Right renal pelvis (tissue), 4 donors: Measurements from ENCODE around the gene TNNI3K. TPM values are rescaled to one million over a fixed set of nuclear protein-coding genes. Genes with fewer than 3 reads are reported as not detected.
A peak's percentile ranks its signal among the peaks of the same experiment; 100 is the strongest.

Source experiments
- DNase-seq, 4 donors: peaks; one replicate each; pipeline ENCODE4 v3.0.0-alpha.2; 2013; ENCODE audit warnings: low read depth in 4 of 4, low spot score in 3 of 4, missing footprints in 1 of 4
- polyA plus RNA-seq, 4 donors: library from polyadenylated mRNA; unstranded; fragments of 120-200 nt; gene quantifications; one replicate each; pipeline ENCODE4 v1.2.1, GENCODE V29; 2013; ENCODE audit not compliant: insufficient read length in 4 of 4

TNNI3K gene
- polyA plus RNA-seq, 4 donors = 0.62 to 2.6 (median 2.1) TPM

DNA sequence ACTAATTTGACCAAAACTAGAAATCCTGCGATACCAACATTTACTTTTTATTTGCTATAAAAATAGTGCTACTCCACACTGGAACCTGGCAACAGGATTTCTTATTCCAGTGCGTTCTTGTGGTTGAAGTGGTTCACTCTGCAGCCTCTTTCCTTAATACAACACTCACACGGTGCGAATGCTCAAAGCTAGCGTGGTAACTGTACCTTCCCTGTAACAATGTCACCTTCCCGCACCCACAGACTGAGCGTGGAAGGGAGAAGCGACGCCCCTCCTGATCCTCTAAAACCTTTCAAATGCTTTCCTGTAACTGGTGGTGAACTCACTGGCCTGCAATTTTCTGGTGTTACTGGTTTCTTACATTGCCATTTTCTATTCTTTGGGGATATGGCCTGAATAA lies 145.1 kb downstream of the TNNI3K start:
- DNase-seq = no peak

GRCh38 chr1:74388855-74389254 lies 153.7 kb downstream of the TNNI3K start:
- no peak for DNase-seq

DNA sequence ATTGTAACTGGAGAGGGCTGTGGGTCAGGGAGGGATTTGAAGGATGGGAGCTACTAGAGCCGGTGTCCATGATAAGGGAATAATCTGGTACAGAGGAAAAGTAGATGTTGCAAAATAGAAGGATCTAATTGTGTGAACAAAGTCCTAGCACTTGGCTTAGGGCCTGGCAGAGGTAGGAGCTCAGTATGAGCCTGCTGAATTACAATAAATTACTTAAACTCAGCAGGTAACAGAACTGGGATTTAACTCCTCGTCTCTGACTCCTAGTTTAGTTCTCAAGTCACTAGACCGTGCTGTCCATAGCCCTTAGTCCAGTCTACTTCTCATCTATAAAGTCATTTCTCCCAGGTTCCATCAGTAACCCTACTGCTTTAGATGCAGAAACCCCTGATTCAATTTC lies 157.0 kb downstream of the TNNI3K start:
- DNase-seq = no peak

DNA sequence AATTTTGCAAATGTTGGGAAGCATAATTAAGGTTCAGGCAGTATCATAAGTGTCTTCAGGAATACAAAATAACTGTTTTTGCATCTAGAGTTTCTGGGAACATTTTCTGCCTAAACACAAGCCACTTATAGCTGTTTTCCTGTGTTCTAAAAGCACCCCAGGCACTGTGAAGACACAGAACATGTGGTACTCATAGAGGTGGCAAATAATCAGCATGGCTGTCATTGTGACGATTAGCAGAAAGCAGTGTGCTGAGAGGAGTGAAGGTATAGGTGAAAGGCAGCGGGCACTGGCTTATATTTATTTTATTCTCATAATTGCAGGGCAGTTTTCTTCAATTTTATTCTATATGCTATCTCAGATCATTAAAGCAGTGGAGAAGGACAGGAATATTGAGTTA lies 157.7 kb downstream of the TNNI3K start:
- no peak for DNase-seq

DNA sequence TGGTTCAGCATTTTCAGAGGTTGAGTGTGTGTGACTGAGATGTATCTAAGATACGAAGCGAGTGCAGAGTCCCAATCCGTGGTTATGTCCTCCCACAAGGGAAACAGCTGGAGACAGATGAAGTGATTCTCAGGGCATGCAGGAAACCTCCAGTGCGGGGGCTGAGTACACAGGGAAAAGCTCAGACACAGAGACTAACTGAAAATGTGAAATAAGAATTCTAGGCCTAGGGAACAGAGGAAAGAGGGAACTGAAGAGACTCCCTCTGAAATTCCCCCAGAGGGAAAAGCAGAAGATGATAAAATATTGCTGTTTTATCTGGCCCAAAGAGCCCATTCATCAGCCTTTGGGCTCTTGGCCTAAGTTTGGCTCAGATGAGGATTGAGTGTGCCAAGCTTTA lies 160.4 kb downstream of the TNNI3K start:
- DNase-seq = peak in 3 of 4 donors; percentile 32 to 43 (median 39)

DNA sequence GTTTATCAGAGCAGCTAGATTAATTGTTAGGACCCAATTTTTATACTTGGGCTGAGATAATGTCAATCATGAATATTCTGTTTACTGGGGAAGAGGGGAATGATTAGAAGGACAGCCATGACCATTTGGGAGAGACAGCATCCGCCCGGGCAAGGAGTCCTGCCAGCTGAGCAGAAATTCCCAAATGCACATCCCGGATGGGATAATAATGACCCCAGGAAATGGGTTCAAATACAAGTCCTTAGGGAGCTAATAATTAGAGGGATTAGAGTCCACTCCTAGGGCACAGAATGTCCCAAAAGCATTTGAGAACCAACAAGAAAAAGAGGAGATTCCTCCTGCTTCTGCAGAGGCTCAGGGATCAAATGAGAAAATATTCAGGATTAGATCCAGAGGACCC lies 161.3 kb downstream of the TNNI3K start:
- no peak for DNase-seq

- peak in 3 of 4 donors; percentile 28 to 46 (median 38) for DNase-seq
These were observed 161.7 kb downstream of the TNNI3K start for GRCh38 chr1:74396933-74397332.

- no peak for DNase-seq
These were observed 164.1 kb downstream of the TNNI3K start for GRCh38 chr1:74399249-74399648.

DNA sequence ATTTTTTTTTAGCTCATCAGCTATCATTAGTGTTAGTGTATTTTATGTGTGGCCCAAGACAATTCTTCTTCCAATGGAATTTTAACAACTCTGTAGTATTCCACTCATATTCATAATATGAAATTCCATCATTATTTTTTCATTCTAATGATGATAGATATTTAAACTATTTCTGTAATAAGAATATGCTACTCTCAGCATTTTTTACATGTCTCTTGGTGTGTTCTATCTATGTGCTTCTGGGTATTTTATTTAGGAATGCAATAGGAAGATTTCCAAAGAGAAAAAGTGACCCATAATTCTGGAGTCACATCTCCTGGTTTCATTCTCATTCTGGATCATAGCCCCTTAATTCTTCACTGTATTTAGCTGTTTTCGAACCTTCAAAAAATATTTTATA lies 167.7 kb downstream of the TNNI3K start:
- DNase-seq = no peak

DNA sequence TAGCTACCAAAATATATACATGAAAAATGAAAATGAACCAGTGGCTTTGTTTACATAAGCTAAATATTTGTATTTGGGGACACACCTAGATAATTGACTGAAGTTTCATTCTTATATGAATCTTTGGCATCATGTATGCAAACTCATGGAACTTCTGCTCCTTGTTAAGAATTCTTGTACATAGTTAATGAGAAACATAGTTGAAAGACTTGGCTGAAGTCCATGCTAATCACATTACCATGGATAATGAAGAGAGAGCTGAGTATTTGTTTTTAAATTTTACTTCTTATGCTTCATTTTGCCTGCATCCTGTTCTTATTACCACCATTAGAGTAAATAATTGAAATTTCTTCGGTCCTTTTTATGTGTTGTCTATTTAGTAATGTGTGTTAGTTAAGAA lies 168.4 kb downstream of the TNNI3K start:
- no peak for DNase-seq

- no peak for DNase-seq
These were observed 171.6 kb downstream of the TNNI3K start for GRCh38 chr1:74406759-74407158.

DNA sequence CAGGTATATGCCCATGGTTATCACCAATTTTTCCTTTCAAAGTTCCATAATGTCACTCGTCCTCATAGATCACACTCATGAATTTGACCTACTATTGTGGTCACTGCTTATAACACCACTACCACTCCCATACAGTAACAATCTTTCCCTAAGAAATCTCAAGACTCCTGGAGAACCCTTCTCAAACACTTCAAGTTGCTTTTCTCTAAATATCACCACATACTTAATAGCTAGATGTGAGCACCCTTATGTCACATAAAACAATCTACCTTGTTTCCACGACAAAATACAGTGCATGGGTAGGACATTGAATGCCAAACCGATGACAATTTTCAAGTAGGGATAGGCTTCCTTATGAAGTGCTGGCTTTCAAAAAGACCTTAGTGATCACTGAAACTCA lies 172.7 kb downstream of the TNNI3K start:
- no peak for DNase-seq

DNA sequence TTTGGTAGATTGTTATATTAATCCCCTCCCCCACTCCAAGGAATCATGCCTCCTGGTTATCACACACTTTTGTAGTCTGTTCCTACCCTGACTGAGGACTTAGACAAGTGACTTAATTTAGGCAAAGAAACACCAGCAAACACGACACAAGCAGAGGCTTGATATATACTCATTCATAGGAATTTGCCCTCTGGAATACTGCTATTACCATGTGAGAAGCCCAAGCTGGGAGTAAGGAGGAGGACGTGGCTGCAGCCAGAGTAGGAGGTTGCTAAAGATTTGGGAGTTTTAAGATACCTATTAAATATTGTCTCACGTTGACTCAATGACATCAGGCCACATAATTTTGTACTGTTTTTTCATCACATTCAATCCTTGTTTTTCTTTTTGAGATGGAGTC lies 177.1 kb downstream of the TNNI3K start:
- no peak for DNase-seq

- no peak for DNase-seq
These were observed 180.7 kb downstream of the TNNI3K start for GRCh38 chr1:74415935-74416334.

- DNase-seq = no peak
These were observed 184.4 kb downstream of the TNNI3K start for GRCh38 chr1:74419611-74420010.

DNA sequence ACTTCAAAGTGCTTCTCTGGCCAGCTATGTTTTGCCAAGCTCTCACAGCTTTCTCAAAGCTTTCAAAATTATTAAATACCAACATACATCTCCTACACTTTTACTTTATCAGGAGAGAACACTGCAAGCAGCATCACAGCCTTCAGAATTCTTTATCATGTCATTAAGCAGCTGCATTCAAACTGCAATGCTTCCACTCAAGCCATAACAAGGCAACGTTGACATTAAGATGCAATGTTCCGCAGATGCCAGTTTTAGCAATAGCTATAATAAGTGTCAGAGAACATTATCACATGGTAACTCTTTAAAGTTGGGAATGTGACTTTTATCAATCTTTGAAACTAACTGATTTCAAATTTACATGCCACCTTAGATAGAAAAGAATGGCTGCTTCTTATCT lies 185.3 kb downstream of the TNNI3K start:
- DNase-seq = no peak

DNA sequence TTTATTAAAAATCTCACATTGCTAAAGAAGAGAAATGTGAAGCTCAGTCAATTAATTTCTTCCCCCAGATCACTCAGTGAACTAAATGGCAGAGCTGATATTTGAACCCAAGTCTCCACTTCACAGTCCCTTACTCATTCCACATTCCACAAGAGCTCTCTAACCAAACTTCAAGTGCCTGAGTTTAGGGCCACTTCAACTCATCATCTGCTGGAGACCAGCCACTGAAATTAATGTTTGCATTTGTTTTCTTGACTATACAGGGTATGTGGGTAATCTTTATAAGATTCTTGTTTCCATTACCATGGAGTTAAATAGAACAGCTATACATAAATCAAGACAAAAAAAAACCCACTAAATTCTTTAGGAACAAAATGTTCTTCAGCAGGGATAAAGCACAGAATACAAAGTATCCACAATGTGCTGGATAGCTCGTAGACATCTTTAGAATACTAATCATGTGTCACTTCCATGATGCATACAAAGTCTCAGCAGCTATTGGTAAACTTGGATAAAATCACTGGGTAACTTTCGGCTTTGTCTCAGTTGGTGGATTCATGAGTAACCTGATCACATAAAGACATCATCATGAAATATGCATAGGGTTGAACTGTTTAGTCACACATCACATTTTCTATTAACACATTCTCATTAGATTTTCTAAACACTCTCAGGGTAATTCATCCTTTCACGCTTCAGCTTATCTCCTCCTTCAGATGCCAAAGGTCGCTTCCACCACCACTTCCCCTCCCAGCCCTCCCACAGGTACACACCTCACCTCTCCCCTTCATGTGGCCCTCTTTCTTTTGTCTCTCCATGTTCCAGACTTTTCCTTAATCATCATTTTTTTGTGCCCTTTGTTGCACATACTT lies 187.5 kb downstream of the TNNI3K start:
- DNase-seq = peak in 1 of 4 donors; percentile 12

GRCh38 chr1:74423471-74423870 lies 188.3 kb downstream of the TNNI3K start:
- DNase-seq = no peak

- DNase-seq = no peak
These were observed 190.5 kb downstream of the TNNI3K start for GRCh38 chr1:74425676-74426075.

DNA sequence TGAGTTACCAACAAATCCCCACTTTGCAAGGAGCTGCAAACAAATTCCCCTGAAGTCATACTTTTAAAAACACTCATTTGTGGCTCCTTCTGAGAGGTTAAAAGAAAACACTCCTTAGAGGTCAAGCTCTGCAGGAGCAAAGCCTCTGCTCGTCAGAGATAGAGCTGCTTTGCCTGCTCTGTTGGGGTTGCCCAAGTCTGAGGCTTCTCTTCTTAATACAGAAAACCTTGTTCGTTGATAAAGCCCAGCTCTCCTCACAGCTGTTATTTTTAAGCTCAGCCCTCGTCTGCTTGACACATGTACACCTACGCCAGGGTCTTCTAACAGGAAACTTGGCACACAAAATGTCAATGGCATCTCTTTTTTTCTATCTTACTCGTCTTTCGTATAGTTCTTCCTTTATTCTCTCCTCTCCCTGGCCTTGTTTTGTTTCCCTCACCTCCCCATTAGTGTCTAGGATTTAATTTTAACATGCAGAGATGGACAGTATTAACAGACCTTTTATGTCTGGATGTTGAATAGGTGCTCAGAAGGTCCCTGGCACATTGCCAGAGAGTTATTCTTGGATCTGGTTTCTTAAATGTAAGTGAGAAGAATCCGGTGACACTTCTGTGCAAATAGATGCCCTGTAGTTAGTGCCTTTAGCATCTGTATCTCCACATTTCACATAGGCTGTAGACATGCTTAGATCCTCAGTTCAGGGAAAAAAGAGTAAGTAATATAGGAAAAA lies 191.2 kb downstream of the TNNI3K start:
- no peak for DNase-seq

GRCh38 chr1:74427681-74428080 lies 192.5 kb downstream of the TNNI3K start:
- DNase-seq = no peak

DNA sequence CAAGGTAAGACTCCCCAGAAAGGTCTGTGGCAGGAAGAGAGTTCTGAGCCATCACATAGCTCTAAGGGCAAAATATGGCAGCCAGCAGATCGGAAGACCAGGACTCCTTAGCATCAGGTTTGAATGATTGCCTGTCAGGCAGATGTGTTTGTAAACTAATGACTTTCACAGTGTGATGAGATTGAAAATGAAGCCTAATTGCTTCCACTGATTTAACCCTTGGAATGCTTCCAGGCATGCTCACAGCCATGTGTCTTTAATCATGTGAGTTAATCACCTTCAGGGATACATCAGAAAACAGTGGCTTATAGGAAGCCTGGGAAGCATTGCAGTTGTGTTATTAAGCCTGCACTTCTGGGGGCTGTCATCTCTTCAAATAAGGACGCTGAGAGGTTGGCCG lies 194.4 kb downstream of the TNNI3K start:
- DNase-seq = no peak
